ENCODE data around the gene ABCA12. TPM values are rescaled to one million over a fixed set of nuclear protein-coding genes. Genes with fewer than 3 reads are reported as not detected.

ABCA12 gene, protein sequence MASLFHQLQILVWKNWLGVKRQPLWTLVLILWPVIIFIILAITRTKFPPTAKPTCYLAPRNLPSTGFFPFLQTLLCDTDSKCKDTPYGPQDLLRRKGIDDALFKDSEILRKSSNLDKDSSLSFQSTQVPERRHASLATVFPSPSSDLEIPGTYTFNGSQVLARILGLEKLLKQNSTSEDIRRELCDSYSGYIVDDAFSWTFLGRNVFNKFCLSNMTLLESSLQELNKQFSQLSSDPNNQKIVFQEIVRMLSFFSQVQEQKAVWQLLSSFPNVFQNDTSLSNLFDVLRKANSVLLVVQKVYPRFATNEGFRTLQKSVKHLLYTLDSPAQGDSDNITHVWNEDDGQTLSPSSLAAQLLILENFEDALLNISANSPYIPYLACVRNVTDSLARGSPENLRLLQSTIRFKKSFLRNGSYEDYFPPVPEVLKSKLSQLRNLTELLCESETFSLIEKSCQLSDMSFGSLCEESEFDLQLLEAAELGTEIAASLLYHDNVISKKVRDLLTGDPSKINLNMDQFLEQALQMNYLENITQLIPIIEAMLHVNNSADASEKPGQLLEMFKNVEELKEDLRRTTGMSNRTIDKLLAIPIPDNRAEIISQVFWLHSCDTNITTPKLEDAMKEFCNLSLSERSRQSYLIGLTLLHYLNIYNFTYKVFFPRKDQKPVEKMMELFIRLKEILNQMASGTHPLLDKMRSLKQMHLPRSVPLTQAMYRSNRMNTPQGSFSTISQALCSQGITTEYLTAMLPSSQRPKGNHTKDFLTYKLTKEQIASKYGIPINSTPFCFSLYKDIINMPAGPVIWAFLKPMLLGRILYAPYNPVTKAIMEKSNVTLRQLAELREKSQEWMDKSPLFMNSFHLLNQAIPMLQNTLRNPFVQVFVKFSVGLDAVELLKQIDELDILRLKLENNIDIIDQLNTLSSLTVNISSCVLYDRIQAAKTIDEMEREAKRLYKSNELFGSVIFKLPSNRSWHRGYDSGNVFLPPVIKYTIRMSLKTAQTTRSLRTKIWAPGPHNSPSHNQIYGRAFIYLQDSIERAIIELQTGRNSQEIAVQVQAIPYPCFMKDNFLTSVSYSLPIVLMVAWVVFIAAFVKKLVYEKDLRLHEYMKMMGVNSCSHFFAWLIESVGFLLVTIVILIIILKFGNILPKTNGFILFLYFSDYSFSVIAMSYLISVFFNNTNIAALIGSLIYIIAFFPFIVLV (N-terminal part only)
- 0.12 TPM for total RNA-seq

DNA sequence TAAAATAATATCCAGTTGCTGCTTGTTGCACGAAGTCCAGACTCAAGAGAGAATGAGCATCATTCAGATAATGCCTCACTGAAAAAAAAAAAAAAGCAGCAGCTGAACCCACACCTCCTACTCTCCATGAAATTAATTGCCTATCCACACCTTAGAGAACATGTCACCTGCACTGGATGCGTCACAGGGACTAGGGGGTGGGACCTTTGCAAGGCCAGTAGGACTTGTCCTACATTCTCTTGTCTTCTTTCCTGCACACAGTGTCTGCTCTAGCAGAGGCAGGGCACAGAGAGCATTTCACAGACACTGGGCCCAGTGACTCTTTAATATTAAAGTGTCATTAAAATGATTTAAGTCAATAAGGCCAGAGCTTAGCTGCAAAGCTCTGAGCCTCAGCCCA is at the start of gene ABCA12:
Gene ABCA12, minus strand, starts transcription at position 148 of the 400 bp plus-strand sequence. CDS start 418 bp downstream, outside the sequence.

Other genes starting within 250 kb of the ABCA12 start
- 46.4 TPM for gene ATIC, start 173.4 kb upstream of the ABCA12 start, total RNA-seq

All from metanephros (tissue), 1 donor.